ENCODE data around the gene CAPS2. TPM values are rescaled to one million over a fixed set of nuclear protein-coding genes. Genes with fewer than 3 reads are reported as not detected.
"Not testable (repeated sequence)": the region's sequence is repeated elsewhere in the genome, so short reads cannot be mapped to it uniquely, and the experiment has no call there.

Gene CAPS2
- polyA plus RNA-seq, result 1 to 10 TPM in 2 of 3 donors, under 1 TPM in 1; 0.77 to 6.1 (median 2.1) TPM

DNA sequence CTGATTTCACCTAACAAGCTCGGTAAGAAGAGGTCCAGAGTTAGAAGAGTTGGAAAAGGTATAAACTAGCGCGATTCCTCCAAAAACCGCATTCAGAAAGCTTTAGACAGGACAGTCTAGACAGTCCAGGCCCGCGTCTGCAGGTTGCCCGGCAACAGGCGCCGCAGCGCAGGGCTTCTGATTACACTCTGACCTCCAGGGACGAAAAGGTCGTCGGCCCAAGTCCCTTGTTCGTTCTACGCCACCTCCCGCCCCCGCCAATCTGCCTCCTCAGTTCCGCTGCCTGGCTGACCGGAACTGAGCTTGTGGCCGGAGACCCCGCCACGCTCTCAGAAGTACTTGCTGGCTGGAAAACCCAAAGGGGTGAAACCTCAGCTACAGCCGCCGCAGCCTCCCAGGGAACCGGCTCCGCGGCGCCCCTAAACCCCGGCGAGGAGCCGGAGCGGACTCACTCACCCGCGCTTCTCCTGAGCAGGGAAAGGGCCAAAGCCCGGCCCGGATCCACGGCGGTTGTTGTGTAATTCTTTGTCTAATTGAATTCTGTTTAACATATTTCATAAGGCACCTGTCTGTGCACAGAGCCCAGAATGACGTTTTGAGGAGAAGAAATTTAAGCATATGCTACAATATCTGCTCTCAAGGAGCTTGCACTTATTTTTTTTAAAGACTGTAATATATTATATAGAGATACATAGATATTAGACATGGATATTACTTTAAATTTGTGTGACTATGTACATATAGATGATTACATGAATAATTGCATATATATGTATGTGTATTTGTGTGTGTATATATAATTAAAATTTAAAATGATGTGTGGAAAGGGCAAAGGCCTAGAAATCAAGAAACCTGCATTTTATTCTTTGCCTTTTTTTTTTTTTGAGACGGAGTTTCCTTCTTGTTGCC, at the start of gene CAPS2:
CAPS2 (minus strand) TSS at position 407 of the 909 bp plus-strand sequence. CDS start 3,826 bp downstream, outside the sequence.
- H3K27ac ChIP-seq (ENCODE audit: low read depth, low read length), result no peak within 1 kb of the TSS

GRCh38 chr12:75378354-75378753, 48.2 kb upstream of the CAPS2 start:
- H3K27ac ChIP-seq (ENCODE audit: low read depth, low read length), result no peak overlapping the region
- 85 to 95% (median 85%) methylated on average over 1 of the region's 1 CpG for WGBS, 3 donors

More for the DNA sequence above, at the start of gene CAPS2:
- WGBS, 3 donors, result 2 to 3% (median 3%) methylated on average over 40 of the region's 40 CpGs

- no peak overlapping the region for H3K27ac ChIP-seq (ENCODE audit: low read depth, low read length)
- 92 to 94% (median 92%) methylated on average over 2 of the region's 2 CpGs for WGBS, 3 donors
Measured at GRCh38 chr12:75374971-75375370, 44.8 kb upstream of the CAPS2 start.

DNA sequence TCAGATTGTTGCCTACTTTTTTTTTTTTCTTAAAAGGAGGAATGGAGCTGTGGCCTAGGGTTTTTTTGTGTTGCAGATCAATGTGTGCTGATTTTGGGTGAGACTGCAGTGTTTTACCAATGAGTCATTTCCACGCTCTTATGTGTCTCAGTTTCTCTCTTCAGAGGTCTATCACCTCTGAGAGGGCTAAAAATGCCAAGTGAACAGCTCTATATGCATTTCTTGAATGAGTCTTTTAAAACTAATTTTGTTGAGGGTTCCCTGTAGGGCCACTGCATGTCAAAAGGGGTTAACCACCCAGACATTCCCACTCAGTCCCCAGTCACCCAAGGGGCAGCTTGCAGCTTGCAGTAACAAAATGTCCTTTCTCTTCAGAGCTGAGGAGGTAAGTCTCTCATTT, 36.5 kb upstream of the CAPS2 start:
- no peak overlapping the region for H3K27ac ChIP-seq (ENCODE audit: low read depth, low read length)
- 95 to 100% (median 100%) methylated on average over 1 of the region's 1 CpG for WGBS, 3 donors

DNA sequence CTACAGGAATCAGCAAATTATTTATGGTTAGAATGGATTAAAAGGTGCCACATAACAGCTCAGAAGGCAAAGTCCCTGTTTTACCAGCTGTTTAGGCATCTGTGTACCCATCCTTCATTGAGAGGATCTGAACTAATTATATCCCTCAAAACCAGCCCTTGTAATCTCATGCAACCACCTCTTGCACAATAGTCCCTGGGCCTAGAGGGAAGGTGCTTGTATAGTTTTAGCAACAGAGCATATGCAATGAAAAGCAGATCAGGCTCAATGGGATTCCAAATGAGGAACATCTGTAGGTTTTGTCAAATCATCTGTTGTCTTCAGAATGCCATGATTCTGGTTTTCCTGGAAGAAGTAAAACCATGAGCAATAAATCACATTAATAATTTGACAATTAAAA, 34.8 kb upstream of the CAPS2 start:
- no peak overlapping the region for H3K27ac ChIP-seq (ENCODE audit: low read depth, low read length)

- WGBS, 3 donors, result 40 to 73% (median 59%) methylated on average over 1 of the region's 1 CpG
- H3K27ac ChIP-seq (ENCODE audit: low read depth, low read length), result no peak overlapping the region
Measured at GRCh38 chr12:75361408-75361807, 31.3 kb upstream of the CAPS2 start.

- H3K27ac ChIP-seq (ENCODE audit: low read depth, low read length), result no peak overlapping the region
Measured at GRCh38 chr12:75360920-75361319, 30.8 kb upstream of the CAPS2 start.

DNA sequence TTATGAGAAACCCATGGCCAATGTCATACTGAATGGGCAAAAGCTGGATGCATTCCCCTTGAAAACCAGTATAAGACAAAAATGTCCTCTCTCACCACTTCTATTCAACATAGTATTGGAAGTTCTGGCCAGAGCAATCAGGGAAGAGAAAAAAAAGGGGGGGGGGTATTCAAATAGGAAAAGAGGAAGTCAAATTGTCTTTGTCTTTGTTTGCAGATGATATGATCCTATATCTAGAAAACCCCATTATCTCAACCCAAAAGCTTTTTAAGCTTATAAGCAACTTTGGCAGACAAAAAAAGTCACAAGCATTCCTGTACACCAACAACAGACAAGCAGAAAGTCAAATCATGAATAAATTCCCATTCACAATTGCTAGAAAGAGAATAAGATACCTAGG, 23.9 kb upstream of the CAPS2 start:
- H3K27ac ChIP-seq (ENCODE audit: low read depth, low read length), result no peak overlapping the region

DNA sequence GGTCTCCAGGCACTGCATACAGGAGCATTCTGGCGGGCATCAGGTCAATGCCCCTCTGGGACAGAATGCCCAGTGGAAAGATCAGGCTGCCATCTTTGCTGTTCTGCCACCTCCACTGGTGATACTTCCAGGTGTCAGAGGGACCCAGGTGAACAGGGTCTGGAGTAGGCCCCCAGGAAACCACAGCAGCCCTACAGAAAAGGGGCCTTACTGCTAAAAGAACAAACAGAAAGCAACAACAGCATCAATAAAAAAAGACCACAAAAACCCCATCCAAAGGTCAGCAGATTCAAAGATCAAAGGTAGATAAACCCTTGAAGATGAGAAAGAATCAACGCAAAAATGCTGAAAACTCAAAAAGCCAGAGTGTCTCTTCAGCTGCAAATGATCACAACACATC, 20.3 kb upstream of the CAPS2 start:
- no peak overlapping the region for H3K27ac ChIP-seq (ENCODE audit: low read depth, low read length)
- WGBS, 3 donors, result 87 to 93% (median 88%) methylated on average over 2 of the region's 2 CpGs

GRCh38 chr12:75349946-75350345, 19.8 kb upstream of the CAPS2 start:
- no peak overlapping the region for H3K27ac ChIP-seq (ENCODE audit: low read depth, low read length)
- 89 to 92% (median 91%) methylated on average over 4 of the region's 4 CpGs for WGBS, 3 donors

DNA sequence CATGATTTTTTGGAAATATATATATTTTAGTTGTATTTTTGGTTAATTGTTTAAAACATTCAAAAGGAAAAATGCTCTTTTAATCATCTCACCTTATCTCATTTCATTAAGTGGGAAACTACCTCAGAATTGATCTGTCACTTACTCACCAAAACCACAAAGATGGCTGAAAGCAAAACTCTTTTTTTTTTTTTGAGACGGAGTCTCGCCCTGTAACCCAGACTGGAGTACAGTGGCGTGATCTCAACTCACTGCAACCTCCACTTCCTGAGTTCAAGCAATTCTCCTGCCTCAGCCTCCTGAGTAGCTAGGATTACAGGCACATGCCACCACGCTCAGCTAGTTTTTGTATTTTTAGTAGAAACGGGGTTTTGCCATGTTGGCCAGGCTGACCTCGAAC, 16.1 kb upstream of the CAPS2 start:
- WGBS, 3 donors, result 94 to 95% (median 94%) methylated on average over 6 of the region's 6 CpGs
- not testable (repeated sequence) for H3K27ac ChIP-seq (ENCODE audit: low read depth, low read length)

- 88 to 90% (median 89%) methylated on average over 2 of the region's 2 CpGs for WGBS, 3 donors
- H3K27ac ChIP-seq (ENCODE audit: low read depth, low read length), result no peak overlapping the region
Measured at GRCh38 chr12:75345531-75345930, 15.4 kb upstream of the CAPS2 start.

DNA sequence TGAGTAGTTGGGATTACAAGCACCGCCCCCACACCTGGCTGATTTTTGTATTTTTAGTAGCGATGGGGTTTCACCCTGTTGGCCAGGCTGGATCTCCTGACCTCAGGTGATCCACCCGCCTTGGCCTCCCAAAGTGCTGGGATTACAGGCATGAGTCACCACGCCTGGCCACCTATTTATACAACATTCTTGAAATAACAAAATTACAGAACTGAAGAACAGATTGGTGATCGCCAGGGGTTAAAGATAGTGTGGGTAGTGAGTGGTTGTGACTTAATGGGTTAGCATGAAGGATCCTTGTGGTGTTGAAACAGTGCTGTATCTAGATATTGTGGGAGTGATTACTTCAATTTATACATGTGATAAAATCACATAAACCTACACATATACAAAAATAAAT, 11.7 kb upstream of the CAPS2 start:
- H3K27ac ChIP-seq (ENCODE audit: low read depth, low read length), result no peak overlapping the region
- WGBS, 3 donors, result 95 to 98% (median 98%) methylated on average over 5 of the region's 5 CpGs

DNA sequence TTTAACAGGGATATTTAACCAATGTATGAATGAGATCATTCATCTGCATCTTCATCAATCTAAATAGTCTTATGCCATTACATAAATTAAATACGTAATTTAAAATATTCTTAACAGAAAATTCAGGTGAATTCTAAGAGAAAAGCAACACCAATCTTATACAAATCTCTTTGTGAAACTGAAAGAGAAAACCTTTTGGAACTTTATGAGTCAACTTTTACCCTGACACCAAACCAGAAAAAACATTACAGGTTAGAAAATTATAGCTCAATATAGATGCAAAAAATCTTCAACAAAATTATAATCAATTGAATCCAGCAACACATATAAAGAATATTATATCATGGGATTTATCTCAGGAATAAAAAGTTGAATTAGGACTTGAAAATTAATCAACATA, 7.8 kb upstream of the CAPS2 start:
- WGBS, 3 donors, result 87 to 92% (median 91%) methylated on average over 1 of the region's 1 CpG
- H3K27ac ChIP-seq (ENCODE audit: low read depth, low read length), result no peak overlapping the region

DNA sequence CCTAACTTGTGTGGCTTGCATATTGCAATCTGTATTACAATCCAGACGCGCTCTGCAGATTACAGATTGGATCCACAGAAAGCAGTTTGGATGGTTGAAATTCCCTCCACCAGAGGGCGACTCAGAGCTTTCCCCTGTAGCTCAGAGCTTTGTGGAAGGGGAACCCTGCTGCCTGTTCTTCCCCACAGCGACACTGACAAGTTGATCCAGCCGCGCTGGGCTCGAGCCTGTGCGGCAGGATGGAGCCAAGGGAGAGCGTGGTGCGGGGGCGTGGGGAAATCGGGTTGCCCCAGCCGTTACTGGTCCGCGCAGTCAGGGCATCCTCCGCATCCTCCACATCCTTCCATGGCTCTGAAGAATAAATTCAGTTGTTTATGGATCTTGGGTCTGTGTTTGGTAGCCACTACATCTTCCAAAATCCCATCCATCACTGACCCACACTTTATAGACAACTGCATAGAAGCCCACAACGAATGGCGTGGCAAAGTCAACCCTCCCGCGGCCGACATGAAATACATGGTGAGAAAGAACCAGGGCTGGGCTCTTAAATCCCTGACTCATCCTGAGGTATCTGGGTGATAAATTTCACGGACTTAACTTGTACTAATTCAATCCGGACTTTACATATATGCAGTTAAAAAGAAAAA, 4.4 kb upstream of the CAPS2 start, which contains the start of gene GLIPR1L1:
GLIPR1L1 (plus strand) TSS at position 287 of the 647 bp plus-strand sequence; CDS start at position 346, 59 bp downstream.
- 3 to 7% (median 5%) methylated on average over 23 of the region's 23 CpGs for WGBS, 3 donors
- no peak within 1 kb of the TSS for H3K27ac ChIP-seq (ENCODE audit: low read depth, low read length)

DNA sequence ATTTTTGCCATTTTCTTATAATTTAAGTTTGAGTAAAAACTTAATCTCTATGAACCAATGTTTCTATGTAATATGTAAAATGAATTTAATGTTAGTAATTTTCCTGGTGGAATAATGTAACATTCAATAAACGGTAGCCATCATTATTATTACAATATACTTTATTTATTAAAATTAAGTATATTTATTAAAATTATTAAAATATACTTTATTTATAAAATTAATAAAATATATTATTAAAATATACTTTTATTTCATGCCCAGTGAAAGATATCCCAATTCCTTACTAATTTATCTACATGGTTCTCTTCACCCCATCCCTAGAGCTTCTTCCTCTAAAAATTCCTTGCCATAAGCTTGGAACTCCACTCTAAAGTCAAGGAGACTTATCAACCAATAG, 2.5 kb downstream of the CAPS2 start:
- 90 to 92% (median 91%) methylated on average over 1 of the region's 1 CpG for WGBS, 3 donors

GRCh38 chr12:75323663-75324062, 6.5 kb downstream of the CAPS2 start:
- H3K27ac ChIP-seq (ENCODE audit: low read depth, low read length), result no peak overlapping the region
- WGBS, 3 donors, result 69 to 89% (median 79%) methylated on average over 3 of the region's 3 CpGs

More for the DNA sequence above, 2.5 kb downstream of the CAPS2 start:
- no peak overlapping the region for H3K27ac ChIP-seq (ENCODE audit: low read depth, low read length)

GRCh38 chr12:75322464-75322863, 7.7 kb downstream of the CAPS2 start:
- H3K27ac ChIP-seq (ENCODE audit: low read depth, low read length), result no peak overlapping the region
- 0% methylated on average over 1 of the region's 1 CpG for WGBS, 3 donors

DNA sequence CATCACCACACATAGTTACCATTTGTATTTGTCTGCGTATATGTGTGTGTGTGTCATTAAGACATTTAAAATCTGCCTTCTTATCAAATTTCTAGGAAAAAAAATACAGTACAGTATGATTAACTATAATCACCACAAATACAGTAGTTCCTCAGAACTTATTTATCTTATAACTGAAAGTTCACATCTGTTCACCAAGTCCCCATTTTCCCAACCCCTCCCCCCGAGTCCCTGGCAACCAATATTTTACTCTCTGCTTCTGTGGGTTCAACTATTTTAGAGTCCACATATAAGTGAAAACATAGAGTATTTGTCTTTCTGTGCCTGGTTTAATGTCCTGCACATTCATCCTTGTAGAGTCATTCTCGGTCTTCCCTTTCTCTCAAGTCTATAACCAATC, 12.3 kb downstream of the CAPS2 start:
- no peak overlapping the region for H3K27ac ChIP-seq (ENCODE audit: low read depth, low read length)
- WGBS, 3 donors, result 50 to 93% (median 92%) methylated on average over 3 of the region's 3 CpGs

DNA sequence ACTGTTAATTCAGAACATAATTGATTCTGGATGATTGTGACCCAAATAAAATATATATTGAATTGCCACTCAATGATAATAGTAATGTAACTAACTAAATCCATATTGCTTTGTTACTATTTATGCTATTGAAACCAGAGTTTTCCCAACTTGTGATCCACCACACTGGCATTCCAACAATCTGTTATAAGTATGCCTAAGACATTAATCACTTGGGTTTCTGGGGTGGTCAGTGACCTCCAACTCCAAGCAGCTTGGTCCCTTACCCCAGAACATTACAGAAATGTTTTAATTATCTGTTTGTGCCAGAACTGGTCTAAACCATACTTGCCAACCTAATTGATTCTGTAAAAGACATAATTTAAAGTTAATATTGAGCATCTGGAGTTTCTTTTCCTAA, 14.6 kb downstream of the CAPS2 start:
- no peak overlapping the region for H3K27ac ChIP-seq (ENCODE audit: low read depth, low read length)
